ENCODE measurements around the gene ZNF813.
"Not testable (repeated sequence)": the region's sequence is repeated elsewhere in the genome, so short reads cannot be mapped to it uniquely, and the experiment has no call there.

Gene ZNF813

DNA sequence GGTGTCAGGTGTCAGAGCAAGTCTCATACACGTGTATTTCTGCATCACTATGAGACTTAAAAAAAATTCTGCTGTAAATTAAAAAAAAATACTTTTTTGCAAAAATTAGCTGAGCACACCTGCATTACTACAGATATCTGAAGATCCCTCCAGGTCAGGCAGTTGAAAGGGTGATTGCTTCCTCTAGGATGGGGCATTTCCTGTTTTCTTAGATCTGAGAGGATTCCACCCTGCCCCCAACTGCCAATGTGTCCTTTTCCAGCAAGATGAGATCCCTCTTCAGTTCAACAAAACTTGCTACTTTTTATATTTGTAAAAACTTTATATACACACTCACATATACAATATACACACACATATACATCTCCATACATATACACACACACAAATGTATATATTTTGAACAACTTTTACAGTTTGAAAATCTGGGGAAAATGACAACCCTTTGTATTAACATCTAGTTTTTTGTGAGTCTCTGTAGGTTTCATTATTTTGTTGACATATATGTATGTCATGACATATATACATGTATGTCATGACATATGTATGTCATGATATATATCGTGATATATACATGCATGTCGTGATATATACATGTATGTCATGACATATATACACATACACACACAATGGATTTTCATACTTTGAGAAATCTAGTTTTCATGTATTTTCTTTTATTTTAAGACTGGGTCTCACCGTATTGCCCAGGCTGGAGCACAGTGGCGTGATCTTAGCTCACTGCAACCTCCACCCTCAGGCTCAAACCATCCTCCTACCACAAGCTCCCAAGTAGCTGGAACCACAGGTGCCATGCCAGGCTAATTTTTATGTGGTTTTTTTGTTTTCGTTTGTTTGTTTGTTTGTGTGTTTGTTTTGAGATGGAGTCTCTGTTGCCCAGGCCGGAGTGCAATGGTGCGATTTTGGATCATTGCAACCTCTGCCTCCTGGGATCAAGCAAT is 17.8 kb downstream of the ZNF813 start:
- TF ChIP-seq, protein P1, sequence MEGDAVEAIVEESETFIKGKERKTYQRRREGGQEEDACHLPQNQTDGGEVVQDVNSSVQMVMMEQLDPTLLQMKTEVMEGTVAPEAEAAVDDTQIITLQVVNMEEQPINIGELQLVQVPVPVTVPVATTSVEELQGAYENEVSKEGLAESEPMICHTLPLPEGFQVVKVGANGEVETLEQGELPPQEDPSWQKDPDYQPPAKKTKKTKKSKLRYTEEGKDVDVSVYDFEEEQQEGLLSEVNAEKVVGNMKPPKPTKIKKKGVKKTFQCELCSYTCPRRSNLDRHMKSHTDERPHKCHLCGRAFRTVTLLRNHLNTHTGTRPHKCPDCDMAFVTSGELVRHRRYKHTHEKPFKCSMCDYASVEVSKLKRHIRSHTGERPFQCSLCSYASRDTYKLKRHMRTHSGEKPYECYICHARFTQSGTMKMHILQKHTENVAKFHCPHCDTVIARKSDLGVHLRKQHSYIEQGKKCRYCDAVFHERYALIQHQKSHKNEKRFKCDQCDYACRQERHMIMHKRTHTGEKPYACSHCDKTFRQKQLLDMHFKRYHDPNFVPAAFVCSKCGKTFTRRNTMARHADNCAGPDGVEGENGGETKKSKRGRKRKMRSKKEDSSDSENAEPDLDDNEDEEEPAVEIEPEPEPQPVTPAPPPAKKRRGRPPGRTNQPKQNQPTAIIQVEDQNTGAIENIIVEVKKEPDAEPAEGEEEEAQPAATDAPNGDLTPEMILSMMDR (IDR thresholded peaks at IDR 0.05; ENCODE audit: extremely low read depth, missing control alignments) = no peak
- no peak for DNase-seq (ENCODE audit: low spot score)

DNA sequence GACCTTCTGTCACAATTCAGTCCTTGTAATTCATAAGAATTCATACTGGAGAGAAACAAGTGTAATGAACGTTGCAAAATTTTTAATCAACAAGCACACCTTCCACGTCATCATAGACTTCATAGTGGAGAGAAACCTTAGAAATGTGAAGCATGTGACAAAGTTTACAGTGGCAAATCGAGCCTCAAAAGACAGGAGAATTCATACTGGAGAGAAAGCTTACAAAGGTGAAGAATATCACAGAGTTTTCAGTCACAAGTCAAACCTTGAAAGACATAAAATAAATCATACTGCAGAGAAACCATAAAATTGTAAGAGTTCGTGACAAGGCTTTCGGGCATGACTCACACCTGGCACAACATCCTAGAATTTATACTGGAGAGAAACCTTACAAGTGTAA is 24.6 kb downstream of the ZNF813 start:
- no peak for DNase-seq (ENCODE audit: low spot score)
- TF ChIP-seq, protein P1 (IDR thresholded peaks at IDR 0.05; ENCODE audit: extremely low read depth, missing control alignments) = no peak

DNA sequence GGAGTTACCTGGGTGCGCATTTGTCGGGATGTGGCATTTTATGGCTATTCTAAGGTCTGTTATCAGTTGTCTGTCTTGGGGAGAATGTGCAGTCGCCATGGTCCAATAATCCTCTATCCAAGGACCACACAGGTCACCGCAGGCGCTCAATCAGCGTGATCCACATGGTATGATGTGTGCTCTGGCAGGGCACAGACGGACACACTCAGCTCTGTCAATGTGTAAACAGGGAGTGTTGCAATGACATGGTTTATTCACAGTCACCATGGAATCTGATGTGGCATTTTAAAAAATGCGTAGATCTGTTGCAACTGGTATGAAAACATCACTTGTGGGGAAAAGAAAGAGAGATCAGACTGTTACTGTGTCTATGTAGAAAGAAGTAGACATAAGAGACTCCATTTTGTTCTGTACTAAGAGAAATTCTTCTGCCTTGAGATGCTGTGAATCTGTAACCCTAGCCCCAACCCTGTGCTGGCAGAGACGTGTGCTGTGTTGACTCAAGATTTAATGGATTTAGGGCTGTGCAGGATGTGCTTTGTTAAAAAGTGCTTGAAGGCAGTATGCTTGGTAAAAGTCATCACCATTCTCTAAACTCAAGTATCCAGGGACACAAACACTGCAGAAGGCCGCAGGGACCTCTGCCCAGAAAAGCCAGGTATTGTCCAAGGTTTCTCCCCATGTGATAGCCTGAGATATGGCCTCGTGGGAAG is 29.9 kb downstream of the ZNF813 start:
- not testable (repeated sequence) for DNase-seq (ENCODE audit: low spot score)

DNA sequence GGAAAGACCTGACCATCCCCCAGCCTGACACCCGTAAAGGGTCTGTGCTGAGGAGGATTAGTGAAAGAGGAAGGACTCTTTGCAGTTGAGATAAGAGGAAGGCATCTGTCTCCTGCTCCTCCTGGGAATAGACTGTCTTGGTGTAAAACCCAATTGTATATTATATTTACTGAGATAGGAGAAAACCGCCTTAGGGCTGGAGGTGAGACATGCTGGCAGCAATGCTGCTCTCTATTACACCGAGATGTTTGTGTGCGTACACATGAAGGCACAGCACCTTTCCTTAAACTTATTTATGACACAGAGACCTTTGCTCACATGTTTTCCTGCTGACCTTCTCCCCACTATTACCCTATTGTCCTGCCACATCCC is 30.5 kb downstream of the ZNF813 start:
- not testable (repeated sequence) for DNase-seq (ENCODE audit: low spot score)

DNA sequence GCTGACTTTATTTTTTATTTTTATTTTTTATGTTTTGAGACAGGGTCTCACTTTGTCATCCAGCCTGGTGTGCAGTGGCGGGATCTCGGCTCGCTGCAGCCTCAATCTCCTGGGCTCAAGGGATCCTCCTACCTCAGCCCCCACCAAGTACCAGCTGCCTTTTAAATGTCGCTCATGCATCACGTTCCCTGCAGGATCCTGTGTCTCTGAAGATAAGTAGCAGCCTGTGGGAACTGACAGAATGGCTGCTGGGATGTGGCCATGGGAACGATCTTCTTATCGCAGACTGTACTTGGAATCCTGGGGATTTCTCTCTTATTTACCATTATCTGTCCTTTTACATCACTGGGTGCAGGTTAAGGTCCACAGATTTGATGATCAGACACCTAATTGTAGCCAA is 35.6 kb downstream of the ZNF813 start:
- not testable (repeated sequence) for DNase-seq (ENCODE audit: low spot score)

DNA sequence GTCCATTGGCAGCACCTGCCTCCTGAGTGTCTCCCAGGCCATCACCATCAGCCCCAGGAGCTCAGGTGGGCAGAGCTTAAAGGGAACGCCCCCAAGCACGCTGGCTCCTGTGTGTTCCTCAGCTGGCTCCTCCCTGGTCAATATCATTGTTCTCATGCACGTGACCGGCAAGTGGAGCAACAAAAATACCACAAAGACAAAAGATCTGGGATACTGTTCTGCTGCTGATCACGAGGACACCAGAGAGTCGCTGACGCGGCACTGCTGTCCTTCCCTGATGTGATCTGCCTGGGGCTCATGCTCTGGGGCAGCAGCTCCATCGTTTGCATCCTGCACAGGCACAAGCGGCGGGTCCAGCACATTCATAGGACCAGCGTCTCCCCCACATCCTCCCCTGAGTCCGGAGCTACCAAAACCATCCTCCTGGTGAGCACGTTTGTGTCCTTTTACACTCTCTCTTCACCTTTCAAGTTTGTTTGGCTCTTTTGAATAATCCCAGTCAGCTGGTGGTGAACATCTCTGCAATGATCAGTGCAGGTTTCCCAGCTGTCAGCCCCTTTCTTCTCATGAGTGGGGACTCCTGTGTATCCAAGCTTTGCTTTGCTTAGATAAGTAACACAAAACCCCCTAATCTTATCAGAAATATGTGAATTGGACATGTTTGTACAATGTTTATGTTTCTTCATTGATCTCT is 36.3 kb downstream of the ZNF813 start:
- not testable (repeated sequence) for DNase-seq (ENCODE audit: low spot score)

DNA sequence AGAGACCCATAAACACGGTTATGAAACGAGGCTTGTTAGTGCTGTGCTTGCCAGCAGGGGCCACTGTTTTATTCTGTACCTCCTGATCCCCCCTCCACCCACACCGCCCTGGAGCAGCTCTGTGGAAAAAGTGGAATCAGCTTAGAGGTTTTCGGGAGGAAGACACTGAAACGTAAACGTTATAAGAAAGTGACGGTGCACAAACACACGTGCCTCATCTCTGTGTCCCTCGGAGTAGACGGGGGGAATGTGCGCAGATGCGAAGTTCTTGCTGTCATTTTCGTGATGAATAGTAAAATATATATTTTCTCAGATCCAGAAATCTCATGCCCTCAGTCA is 36.8 kb downstream of the ZNF813 start:
- DNase-seq (ENCODE audit: low spot score) = not testable (repeated sequence)

DNA sequence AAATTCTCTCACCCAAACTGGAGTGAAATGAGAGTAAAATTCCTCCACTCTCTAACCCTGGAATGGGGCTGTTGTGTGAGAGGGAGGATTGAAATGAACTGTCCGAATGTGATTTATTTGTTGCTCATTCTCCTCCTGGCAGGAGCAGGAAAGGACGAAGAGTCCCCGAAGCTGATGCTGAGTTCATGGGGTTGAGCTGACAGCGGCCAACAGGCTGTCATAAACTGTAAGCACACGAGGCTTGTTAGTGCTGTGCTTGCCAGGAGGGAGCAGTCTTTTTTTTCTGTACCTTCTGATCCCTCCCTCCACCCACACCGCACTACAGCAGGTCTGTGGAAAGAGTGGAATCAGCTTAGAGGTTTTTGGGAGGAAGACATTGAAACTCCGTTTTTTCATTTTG is 37.4 kb downstream of the ZNF813 start:
- TF ChIP-seq, protein P1 (IDR thresholded peaks at IDR 0.05; ENCODE audit: extremely low read depth, missing control alignments) = no peak

DNA sequence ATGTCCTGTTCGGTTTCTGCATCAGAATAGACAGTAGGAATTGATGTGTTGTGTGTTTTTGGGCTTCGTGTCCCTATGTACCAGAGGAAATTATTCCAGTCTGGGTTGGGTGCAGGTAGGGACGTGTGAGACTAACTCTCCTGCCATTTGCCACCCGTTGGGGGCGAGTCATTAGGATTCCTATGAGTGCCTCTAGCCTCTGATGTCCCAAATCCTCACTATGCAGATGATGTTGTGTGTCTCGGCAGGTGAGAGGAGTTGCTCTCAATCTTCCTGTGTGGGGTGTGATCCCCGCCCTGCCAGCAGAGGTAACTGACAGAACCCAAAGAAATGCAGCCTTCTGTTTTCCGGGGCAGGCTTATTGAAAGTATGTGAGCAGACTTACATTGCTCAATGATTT is 39.2 kb downstream of the ZNF813 start:
- no peak for DNase-seq (ENCODE audit: low spot score)
- TF ChIP-seq, protein P1 (IDR thresholded peaks at IDR 0.05; ENCODE audit: extremely low read depth, missing control alignments) = no peak

More for the DNA sequence above, 37.4 kb downstream of the ZNF813 start:
- no peak for DNase-seq (ENCODE audit: low spot score)

Data from GM20000 (cell line).